HG02623 (cell line): Measurements from ENCODE around the gene ECEL1.

Experiments used
- ATAC-seq: cut with Tn5 transposase; IDR thresholded peaks from one replicate; pipeline ENCODE4 v1.9.1; 2021; ENCODE audit warnings: moderate library complexity; ENCODE audit not compliant: unreplicated experiment

Gene ECEL1

GRCh38 chr2:232502511-232502910, 14.9 kb upstream of the ECEL1 start:
- no peak for ATAC-seq

DNA sequence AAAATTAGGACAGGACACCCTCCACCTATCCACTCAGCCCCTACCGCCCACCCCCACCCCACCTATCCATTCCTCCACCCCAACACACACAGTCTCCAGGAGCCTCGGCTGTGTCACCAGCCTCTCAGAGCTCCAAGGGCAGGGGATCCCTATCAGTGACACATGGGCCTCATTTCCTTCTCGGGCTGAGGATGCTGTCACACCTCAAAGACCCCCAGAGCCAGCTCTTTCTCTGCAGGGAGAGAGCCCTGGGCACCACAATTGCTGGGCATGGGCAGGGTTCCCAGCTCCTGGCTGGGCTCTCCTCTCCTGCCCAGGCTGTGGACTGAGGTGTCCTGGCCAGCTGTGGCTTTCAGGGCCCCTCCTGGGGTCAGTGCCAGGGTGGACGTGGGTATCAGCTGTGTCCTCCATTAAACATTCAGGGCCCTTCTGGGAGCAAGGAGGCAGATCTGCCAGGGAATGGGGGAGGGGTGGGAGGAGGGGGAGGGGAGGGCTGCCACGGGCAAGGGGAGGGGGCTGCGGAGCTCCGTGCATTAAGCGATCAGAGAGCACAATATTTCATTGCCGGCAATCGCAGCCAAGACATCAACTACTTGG, 14.3 kb upstream of the ECEL1 start:
- ATAC-seq = no peak

GRCh38 chr2:232501331-232501771, 13.7 kb upstream of the ECEL1 start:
- no peak for ATAC-seq

- ATAC-seq = no peak
Measured at GRCh38 chr2:232498452-232498851, 10.8 kb upstream of the ECEL1 start.

GRCh38 chr2:232497348-232497747, 9.7 kb upstream of the ECEL1 start:
- no peak for ATAC-seq

- no peak for ATAC-seq
Measured at GRCh38 chr2:232496501-232497270, 9.1 kb upstream of the ECEL1 start.

DNA sequence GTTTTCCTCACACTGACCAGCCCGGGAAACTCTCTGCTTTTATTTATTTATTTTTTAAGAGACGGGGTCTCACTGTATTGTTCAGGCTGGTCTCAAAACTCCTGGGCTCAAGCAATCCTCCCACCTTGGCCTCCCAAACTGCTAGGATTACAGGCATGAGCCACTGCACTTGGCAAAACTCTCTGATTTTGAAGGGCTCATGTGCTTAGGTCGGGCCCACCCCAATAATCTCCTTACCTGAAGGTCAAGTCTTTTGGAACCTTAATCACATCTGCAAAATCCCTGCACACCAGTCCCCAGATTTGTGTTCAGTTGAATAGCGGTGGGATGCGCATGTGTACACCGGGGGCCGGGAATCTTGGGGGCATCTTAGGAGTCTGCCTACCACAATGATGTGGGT, 7.7 kb upstream of the ECEL1 start:
- ATAC-seq = no peak

DNA sequence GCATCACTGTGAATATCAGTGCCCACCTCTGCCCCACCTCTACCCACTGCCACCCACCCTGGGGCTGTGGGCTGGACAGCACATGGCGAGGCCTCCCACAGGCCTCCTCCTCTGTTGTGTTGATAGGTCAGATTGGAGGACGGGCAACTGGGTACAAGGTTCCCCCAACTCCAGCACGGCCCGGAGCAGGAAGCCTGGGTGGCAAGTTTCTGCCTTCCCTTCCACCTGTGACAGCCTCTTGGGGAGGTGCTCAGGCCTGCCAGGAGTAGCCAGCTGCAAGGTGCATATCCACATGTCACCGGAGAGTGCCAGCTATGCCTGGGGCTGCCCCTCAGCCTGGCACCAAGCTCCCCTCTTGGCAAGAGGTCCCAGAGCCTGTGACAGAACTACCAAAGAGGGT, 6.9 kb upstream of the ECEL1 start:
- no peak for ATAC-seq

- no peak for ATAC-seq
Measured at GRCh38 chr2:232493701-232494474, 6.3 kb upstream of the ECEL1 start.

DNA sequence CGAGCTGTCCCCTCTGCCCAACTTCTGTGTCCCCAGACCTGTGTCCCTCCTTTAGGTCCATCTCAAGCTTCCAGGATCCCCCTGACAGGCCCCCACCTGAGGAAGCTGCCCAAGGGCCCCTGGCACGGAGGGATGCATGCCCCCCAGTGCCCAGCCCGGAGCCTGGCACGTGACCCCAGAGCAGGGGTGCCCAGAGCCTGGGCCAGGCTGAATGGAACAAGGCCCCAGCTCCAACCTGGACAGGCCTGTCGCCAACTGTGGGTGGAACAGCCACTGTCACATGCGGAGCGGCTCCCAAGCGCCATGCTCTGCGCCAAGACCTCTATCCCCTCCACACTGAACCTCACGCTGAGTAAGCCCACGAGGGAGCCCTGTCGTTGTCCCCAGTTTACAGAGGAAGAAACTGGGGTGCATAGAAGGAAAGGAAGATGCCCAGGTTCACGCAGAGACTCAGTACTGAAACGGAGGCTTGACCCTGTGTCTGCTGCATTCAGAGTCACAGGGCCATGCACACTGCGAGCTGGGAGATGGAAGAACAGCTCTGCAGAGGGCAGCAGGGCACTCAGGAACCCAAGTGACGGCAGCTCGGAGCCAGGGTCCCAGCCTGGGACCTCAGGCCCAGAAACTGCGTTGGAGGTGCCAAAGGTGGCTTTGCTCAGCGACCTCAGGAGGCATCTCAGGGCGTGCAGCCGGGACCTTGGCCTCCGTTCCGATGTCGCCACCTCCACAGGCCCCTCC, 5.5 kb upstream of the ECEL1 start:
- ATAC-seq = no peak

- ATAC-seq = no peak
Measured at GRCh38 chr2:232492236-232492848, 4.7 kb upstream of the ECEL1 start.

DNA sequence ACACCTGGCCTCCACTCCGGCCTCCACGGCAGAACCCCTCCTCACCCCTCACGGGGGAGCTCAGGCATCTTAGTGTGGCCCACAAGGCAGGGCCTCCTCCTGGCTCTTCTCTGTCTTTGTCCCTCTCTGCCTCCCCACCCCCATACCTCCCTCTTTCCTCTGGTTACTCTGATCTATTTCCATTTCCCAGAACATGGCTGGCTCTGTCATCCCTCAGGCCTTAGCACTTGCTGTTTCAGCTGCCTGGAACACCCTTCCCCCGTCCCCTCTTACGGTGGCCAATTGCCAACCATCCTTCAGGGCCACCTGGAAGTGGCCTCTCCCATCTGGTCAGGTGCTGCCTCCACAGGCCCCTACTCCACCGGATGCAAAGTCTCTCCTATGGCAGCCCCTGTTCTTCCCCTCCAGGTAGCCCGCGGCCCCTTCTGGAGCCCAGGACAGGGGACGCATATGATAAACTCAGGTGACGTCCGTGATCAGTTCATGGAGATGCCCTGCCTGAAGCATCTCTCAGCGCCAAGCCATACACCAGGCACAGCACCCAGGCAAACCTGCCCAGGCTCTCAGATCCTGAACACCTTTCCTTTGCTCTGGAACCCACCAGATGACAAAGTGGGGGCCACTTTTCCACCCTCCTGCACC, 3.6 kb upstream of the ECEL1 start:
- no peak for ATAC-seq

GRCh38 chr2:232490221-232491138, 2.8 kb upstream of the ECEL1 start:
- no peak for ATAC-seq

GRCh38 chr2:232489516-232490220, 2.0 kb upstream of the ECEL1 start:
- ATAC-seq = no peak

DNA sequence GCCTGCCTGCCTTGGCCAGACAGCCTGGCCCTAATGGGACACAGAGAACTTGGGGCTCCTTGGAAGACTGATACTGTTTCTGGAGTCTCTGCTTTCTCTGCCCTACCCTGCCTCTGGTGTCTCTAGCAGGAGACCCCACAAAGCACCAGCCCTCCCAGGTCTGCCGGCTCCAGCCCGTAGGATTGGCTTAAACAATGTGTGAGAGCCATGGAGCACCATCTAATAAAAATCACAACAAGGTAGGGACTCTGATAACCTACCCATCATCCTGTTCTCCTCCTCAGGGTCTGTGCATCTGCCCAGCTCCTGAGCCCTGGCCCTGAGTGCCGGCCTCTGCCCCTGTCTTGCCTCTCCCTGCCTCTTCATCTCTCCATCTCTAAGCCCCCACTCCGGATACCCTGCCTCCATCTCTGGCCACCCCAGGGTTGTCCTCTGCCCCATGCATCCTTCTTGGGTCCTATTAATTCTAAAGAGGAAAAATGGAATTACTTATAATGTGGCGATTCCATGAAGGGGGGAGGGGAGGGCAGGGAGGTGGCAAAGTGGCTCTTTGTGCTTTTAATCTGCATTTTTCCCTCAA, 1.2 kb upstream of the ECEL1 start:
- no peak for ATAC-seq

GRCh38 chr2:232488097-232488711, 570 bp upstream of the ECEL1 start:
- ATAC-seq = no peak

- no peak for ATAC-seq
Measured at GRCh38 chr2:232486558-232487384, 863 bp downstream of the ECEL1 start.
